ENCODE measurements around the gene ZNHIT3.

- no peak for TF ChIP-seq CTCF (IDR thresholded peaks at IDR 0.05)
- no peak for TF ChIP-seq POLR2A (IDR thresholded peaks at IDR 0.05)
These were observed 677 bp upstream of the ZNHIT3 start for GRCh38 chr17:36485805-36486203.
